ENCODE data around the gene CARD11. TPM values are rescaled to one million over a fixed set of nuclear protein-coding genes. Genes with fewer than 3 reads are reported as not detected.

The CARD11 gene
- polyA plus RNA-seq, 1 experiment = 1.2 TPM

DNA sequence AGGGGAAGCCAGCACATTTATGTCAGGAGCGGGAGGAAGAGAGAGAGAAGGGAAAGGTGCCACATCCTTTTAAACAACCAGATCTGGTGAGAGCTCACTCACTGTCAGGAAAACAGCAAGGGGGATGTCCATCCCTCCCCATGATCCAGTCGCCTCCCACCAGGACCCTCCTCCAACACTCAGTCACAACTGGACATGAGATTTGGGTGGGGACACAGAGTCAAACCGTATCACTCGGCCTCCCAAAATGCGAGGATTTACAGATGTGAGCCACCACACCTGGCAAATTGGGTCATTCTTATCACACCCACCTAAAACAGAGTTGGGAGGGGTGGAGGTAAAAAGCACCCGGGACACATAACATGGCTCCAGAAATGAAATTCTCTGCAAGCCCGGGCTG is 41.0 kb downstream of the CARD11 start:
- H3K9me3 ChIP-seq (ENCODE audit: control insufficient read depth, insufficient read depth, low read length) = no peaks in the 10 kb centered on the region
- CTCF ChIA-PET = no interaction called here
- H3K27ac ChIP-seq (ENCODE audit: low read depth, low read length) = no peak overlapping the region
- TF ChIP-seq, protein P1, sequence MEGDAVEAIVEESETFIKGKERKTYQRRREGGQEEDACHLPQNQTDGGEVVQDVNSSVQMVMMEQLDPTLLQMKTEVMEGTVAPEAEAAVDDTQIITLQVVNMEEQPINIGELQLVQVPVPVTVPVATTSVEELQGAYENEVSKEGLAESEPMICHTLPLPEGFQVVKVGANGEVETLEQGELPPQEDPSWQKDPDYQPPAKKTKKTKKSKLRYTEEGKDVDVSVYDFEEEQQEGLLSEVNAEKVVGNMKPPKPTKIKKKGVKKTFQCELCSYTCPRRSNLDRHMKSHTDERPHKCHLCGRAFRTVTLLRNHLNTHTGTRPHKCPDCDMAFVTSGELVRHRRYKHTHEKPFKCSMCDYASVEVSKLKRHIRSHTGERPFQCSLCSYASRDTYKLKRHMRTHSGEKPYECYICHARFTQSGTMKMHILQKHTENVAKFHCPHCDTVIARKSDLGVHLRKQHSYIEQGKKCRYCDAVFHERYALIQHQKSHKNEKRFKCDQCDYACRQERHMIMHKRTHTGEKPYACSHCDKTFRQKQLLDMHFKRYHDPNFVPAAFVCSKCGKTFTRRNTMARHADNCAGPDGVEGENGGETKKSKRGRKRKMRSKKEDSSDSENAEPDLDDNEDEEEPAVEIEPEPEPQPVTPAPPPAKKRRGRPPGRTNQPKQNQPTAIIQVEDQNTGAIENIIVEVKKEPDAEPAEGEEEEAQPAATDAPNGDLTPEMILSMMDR (IDR thresholded peaks at IDR 0.05; ENCODE audit: low read depth, low read length) = no peak
- no peak for DNase-seq (ENCODE audit: low read depth, low spot score)
- H3K27me3 ChIP-seq (ENCODE audit: control insufficient read depth, insufficient read depth, low read length) = no peaks in the 10 kb centered on the region
- POLR2A ChIA-PET = no interaction called here
- H3K4me3 ChIP-seq (ENCODE audit: low read depth, low read length) = no peak overlapping the region

DNA sequence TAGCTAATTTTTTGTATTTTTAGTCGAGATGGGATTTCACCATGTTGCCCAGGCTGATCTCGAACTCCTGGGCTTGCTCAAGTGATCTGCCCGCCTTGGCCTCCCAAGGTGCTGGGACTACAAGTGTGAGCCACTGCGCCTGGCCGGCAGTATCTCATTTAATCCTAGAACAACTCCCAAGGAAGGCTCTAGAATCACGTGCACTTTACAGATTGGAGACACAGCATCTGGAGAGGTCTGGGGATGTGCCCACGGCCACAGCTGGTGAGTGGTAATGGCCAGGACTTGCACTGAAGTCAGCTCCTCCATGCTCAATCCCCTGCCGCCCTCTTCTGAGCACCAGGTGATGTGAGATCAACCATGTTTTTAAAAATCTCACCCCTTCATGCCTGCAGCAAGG is 43.1 kb downstream of the CARD11 start:
- DNase-seq (ENCODE audit: low read depth, low spot score) = no peak
- Histone ChIP-seq H3K4me3 (ENCODE audit: low read depth, low read length) (no peak overlapping the region), H3K27ac (ENCODE audit: low read depth, low read length) (no peak overlapping the region), H3K9me3 (ENCODE audit: control insufficient read depth, insufficient read depth, low read length) (no peaks in the 10 kb centered on the region; the same call in 1 of the 2 replicates), H3K27me3 (ENCODE audit: control insufficient read depth, insufficient read depth, low read length) (peaks cover 2% of the 10 kb centered on the region)
- ChIA-PET CTCF (no interaction called here), POLR2A (no interaction called here)
- TF ChIP-seq, protein P1 (IDR thresholded peaks at IDR 0.05; ENCODE audit: low read depth, low read length) = no peak

DNA sequence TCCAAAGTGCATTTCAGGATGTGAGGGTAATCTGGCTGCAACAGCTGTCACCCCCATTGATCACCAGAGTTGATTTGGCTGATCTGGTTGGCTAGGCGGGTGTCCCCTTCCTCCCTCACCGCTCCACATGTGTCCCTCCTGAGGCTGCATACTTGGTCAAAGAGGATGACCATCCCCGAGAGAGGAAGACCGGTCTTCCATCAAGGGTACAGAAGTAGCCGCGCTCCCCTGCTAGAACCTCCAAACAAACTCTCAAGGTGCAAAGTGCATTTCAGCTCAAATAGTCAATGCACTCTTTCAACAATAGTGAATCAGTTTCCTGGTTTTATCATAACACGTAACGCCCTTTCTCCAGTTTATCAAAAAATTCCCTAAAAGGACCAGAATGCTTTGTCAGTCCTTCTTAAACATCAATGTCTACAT is 44.6 kb downstream of the CARD11 start:
- CTCF ChIA-PET = no interaction called here
- POLR2A ChIA-PET = no interaction called here
- H3K4me3 ChIP-seq (ENCODE audit: low read depth, low read length) = no peak overlapping the region
- no peaks in the 10 kb centered on the region; the same call in 1 of the 2 replicates for H3K9me3 ChIP-seq (ENCODE audit: control insufficient read depth, insufficient read depth, low read length)
- H3K27ac ChIP-seq (ENCODE audit: low read depth, low read length) = no peak overlapping the region
- TF ChIP-seq, protein P1 (IDR thresholded peaks at IDR 0.05; ENCODE audit: low read depth, low read length) = no peak
- DNase-seq (ENCODE audit: low read depth, low spot score) = no peak
- peaks cover 2% of the 10 kb centered on the region for H3K27me3 ChIP-seq (ENCODE audit: control insufficient read depth, insufficient read depth, low read length)

DNA sequence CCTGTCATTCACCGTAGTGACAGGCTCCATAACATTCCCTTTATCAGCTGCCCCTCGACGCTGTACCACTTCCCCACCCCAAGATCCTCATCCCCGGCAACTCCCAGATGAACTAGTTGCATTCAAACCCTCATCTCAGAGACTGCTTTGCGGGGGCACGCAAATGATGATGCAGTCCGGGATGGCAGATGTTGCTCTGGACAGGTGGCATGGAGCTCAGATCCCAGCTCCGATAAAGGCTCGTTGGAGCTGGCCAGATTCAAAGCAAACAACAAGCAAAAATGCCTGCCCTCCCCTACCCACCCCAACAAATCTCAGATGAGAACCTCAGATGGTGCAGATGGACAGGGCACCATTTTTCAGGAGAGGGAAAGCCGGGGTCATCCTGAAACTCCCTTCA is 46.7 kb downstream of the CARD11 start:
- DNase-seq (ENCODE audit: low read depth, low spot score) = no peak
- ChIA-PET CTCF (interaction anchor here (0.6 kb wide), 1 partner anchor 33 kb away, joined by 3 read pairs; no protein-coding TSS in a partner anchor), POLR2A (no interaction called here)
- Histone ChIP-seq H3K27ac (ENCODE audit: low read depth, low read length) (no peak overlapping the region), H3K4me3 (ENCODE audit: low read depth, low read length) (no peak overlapping the region), H3K9me3 (ENCODE audit: control insufficient read depth, insufficient read depth, low read length) (no peaks in the 10 kb centered on the region; the same call in 1 of the 2 replicates), H3K27me3 (ENCODE audit: control insufficient read depth, insufficient read depth, low read length) (peaks cover 2% of the 10 kb centered on the region)
- TF ChIP-seq, protein P1 (IDR thresholded peaks at IDR 0.05; ENCODE audit: low read depth, low read length) = no peak

DNA sequence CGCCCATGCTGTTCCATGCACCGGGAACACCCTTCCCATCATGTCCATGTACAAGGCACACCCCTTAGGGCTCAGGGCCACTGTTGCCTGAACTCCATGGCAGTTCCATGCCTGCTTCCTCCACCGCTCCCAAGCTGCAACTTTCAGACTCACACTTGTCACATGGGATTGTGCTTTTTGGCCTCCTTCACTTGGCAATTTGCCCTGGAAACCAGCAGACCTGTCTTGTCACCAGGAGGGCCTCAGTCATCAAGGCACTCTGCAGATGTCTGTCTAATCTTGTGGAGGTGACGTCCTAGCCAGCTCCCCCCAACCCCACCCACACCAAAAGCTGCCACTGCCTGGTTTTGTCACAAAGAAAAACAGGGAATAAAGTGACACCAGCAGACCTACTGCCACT is 47.5 kb downstream of the CARD11 start:
- no peak for DNase-seq (ENCODE audit: low read depth, low spot score)
- TF ChIP-seq, protein P1 (IDR thresholded peaks at IDR 0.05; ENCODE audit: low read depth, low read length) = no peak
- ChIA-PET CTCF (no interaction called here), POLR2A (no interaction called here)
- H3K27ac ChIP-seq (ENCODE audit: low read depth, low read length) = no peak overlapping the region
- no peak overlapping the region for H3K4me3 ChIP-seq (ENCODE audit: low read depth, low read length)
- H3K27me3 ChIP-seq (ENCODE audit: control insufficient read depth, insufficient read depth, low read length) = peaks cover 2% of the 10 kb centered on the region
- no peaks in the 10 kb centered on the region; the same call in 1 of the 2 replicates for H3K9me3 ChIP-seq (ENCODE audit: control insufficient read depth, insufficient read depth, low read length)
